GM11168 (cell line): ENCODE measurements around the gene PDHA1.

Source experiments
- in situ Hi-C: fragments of 300-500 bp; cut with MboI; formaldehyde crosslinking; loops from one replicate; pipeline ENCODE4 v1.12.0; 2022; ENCODE audit warnings: low sequenced_read_pairs; ENCODE audit not compliant: unreplicated experiment

PDHA1 gene

DNA sequence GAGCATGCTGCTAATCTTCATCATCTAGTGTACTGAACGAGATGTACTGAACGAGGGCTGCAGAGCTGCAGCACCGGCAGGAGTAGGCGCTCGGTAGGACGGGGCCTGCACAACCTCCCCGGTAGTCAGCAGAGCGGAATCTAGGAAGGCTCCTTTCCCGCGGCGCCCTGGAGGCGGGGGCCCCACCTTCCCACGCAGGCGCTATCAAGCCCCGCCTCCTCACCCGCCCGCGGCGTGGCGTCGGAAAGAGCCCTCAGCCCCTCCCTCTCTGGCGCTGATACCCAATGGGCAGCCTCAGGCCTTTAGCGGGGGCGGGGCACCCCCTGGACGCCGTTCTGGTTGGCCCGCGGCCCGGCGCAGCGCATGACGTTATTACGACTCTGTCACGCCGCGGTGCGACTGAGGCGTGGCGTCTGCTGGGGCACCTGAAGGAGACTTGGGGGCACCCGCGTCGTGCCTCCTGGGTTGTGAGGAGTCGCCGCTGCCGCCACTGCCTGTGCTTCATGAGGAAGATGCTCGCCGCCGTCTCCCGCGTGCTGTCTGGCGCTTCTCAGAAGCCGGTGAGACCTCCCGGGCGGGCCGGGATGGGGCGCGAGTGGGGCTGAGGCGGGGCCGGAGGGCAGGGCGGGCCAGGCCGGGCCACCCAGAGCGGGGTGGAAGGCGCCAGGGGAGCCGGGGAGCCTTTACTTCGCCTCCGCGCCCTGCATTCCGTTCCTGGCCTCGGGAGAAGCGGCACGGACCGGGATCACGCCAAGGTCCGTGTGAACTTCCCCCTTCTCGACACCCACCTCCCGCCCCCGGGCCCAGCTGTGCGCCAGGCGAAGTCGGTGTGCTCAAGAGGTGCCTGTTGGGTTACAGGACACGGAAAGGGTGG, at the start of gene PDHA1:
Gene PDHA1 (plus strand): TSS at position 393 of the 874 bp plus-strand sequence. CDS start 111 bp downstream, at position 504.
- in situ Hi-C loops: loop anchor here (25.0 kb wide), 1 partner anchor 306 kb away; no protein-coding TSS in a partner anchor

DNA sequence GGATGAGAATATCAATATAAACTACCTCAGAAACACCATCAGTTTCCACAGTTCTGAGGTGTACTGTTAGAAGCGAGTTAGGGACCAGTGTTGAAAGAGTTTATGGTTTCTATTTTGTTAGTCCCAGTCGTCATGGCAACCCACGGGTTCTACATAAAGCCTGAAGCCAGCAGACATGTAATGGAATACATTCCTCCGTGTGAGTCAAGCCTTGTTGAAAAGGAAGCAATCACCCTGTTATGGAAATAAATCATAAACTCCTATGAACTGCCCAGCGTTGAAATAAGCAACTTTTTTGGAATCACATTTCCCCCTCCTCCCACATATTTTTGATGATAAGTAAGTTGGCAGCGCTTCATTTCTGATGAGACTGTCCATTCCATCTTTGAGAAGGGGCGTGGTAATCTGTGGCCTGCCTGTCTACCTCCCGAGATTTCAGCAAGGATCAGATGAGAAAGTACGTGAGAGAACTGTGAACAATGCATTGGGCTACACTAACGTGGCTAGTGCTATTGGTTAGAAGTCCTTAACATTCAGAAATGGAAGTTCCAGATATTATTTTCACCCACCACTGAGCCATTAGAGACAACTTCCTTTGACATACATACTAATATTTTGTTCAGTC, 40.4 kb upstream of the PDHA1 start:
- in situ Hi-C loops: no loop called here

DNA sequence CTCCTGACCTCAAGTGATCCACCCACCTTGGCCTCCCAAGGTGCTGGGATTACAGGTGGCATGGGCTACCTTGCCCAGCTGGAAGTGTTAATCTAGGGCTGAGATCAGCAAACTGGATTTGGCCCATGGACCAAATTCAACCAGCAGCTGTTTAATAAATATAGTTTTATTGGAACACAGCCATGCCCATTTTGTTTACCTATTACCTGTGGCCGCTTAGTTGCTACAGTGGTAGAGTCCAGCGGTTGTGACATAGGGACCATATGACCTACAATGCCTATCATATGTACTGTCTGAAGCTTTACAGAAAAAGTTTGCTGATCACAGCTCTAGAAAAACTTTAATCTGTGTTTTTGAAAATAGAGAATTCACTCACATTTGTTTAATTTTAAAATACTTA, 17.2 kb upstream of the PDHA1 start:
- in situ Hi-C loops: loop anchor here (25.0 kb wide), 1 partner anchor 289 kb away; no protein-coding TSS in a partner anchor

- in situ Hi-C loops: loop anchor here (25.0 kb wide), 1 partner anchor 295 kb away; no protein-coding TSS in a partner anchor
These were observed 11.9 kb upstream of the PDHA1 start for GRCh38 chrX:19331831-19332230.

GRCh38 chrX:19332983-19333382, 10.7 kb upstream of the PDHA1 start:
- in situ Hi-C loops: loop anchor here (25.0 kb wide), 1 partner anchor 296 kb away; no protein-coding TSS in a partner anchor

- in situ Hi-C loops: loop anchor here (5.0 to 25.0 kb wide), 2 partner anchors 298 to 948 kb away; no protein-coding TSS in a partner anchor
These were observed 8.6 kb upstream of the PDHA1 start for GRCh38 chrX:19334945-19335626.

GRCh38 chrX:19342331-19342906, 1.3 kb upstream of the PDHA1 start:
- in situ Hi-C loops: loop anchor here (25.0 kb wide), 1 partner anchor 305 kb away; no protein-coding TSS in a partner anchor

DNA sequence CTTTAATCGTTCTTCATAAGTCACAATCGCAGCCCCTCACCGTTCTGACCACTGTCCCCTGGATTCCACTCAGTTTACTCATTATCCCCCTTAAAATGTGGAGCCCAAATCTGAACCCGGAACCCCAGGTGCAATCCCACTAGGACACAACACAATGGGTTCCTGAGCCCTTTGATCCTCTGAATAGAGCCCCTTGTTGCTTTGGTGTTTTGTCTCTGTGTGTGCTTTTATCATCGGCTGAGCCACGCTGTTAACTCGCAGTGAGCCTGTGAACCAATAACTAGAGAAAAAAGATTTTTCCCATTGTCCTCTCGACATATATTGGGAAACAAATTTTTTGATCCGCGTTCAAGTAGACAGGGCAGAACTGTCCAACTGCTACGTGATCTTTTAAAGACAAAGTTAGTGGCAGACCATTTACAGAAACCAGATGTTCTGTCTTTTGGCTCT, 617 bp upstream of the PDHA1 start:
- in situ Hi-C loops: loop anchor here (25.0 kb wide), 1 partner anchor 306 kb away; no protein-coding TSS in a partner anchor

- in situ Hi-C loops: loop anchor here (25.0 kb wide), 1 partner anchor 307 kb away; no protein-coding TSS in a partner anchor
These were observed 934 bp downstream of the PDHA1 start for GRCh38 chrX:19344661-19345060.

GRCh38 chrX:19347916-19348315, 4.2 kb downstream of the PDHA1 start:
- in situ Hi-C loops: loop anchor here (25.0 kb wide), 1 partner anchor 311 kb away; no protein-coding TSS in a partner anchor

DNA sequence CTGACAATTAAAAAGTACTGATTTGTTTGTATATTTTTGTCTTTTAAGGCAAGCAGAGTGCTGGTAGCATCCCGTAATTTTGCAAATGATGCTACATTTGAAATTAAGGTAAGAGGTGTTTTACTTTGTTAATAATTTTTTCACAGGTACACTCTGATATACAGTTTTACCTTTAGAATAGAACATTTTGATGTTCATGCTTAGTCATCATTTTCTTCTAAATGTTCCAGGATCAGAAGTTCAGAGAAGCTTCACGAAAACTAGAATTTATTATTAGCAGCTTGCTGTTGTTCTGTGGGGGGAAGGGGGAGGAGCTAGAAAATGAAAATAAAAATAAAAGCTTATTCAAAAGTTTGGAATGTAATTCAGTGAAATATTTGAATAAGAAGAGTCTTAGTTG, 5.5 kb downstream of the PDHA1 start:
- in situ Hi-C loops: loop anchor here (25.0 kb wide), 1 partner anchor 312 kb away; no protein-coding TSS in a partner anchor

DNA sequence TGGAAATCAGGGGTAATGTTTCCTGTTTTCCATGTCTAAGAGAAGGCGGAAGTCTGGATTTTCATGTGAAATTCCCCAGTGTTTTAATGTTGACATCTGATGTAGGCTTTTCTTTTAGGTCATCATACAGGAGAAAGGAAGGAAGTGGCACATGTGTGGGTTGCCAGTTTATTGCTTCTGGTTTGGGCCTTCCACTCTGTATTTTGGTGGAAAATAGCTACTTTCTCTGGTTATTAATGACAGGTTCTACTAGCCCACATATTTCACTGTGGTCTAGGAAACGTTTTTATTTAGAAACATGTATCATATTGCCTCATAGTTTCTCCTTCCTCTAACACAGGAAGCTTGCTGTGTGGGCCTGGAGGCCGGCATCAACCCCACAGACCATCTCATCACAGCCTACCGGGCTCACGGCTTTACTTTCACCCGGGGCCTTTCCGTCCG, 7.2 kb downstream of the PDHA1 start:
- in situ Hi-C loops: loop anchor here (25.0 kb wide), 1 partner anchor 711 kb away; no protein-coding TSS in a partner anchor

- in situ Hi-C loops: loop anchor here (25.0 kb wide), 1 partner anchor 708 kb away; no protein-coding TSS in a partner anchor
These were observed 10.9 kb downstream of the PDHA1 start for GRCh38 chrX:19354625-19355024.

GRCh38 chrX:19358521-19358920, 14.8 kb downstream of the PDHA1 start:
- in situ Hi-C loops: loop anchor here (25.0 kb wide), 1 partner anchor 704 kb away; no protein-coding TSS in a partner anchor

DNA sequence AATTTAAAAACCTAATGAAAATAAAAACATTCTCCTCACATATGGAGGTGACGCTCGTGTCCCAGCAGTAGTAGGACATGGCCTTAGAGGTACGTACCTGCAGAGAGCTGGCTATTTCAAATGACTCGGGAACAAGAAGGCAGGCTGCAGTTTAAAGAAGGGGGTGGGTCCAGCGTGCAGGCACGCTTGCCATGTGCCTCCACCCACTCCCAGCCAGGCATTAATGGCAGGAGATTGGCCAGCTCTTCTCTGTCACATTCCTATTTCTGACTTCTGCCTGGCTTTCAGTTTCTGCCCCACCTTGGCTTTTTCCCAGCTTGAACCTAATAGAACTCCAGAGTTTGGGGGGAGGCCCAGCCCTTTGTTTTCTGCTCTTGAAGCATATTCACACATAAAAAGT, 17.2 kb downstream of the PDHA1 start:
- in situ Hi-C loops: loop anchor here (25.0 kb wide), 1 partner anchor 701 kb away; no protein-coding TSS in a partner anchor

GRCh38 chrX:19361701-19362100, 18.0 kb downstream of the PDHA1 start:
- in situ Hi-C loops: loop anchor here (25.0 kb wide), 1 partner anchor 701 kb away; no protein-coding TSS in a partner anchor

DNA sequence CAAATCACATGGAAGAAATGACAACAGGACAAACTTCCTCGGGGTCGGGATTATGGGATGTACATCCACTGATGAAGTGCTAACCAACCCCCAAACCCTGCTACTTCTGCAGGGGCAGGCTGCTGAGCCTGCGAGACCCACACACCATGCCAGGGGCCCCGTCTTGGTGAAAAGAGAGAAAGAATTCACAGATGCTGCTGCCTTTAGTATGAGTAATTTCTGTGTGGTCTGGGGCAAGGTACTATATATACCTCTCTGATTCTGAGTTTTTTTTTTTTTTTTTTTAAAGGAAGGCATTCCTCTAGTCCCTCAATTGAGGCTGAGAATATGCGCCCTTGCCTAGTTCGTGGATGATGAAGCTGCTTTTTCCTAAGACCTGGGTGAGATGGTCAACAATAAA, 24.8 kb downstream of the PDHA1 start:
- in situ Hi-C loops: loop anchor here (25.0 kb wide), 1 partner anchor 694 kb away; no protein-coding TSS in a partner anchor

DNA sequence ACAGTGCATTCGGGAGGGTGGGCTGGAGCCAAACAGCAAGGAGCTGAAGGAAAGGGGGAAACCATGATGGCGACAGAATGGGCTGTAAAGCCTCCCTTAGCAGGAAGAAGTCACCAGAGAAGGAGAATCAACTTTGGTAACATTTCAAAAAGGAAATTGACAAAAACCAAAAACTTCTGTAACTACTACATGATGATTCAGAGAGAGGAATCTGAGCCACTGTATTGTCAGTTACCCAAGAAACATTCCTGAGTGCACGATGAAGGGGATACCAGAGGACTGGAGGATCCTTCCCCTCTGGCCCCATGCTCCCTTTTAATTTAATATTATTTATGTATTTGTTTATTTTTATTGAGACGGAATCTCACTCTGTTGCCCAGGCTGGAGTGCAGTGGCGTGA, 26.3 kb downstream of the PDHA1 start:
- in situ Hi-C loops: loop anchor here (25.0 kb wide), 1 partner anchor 692 kb away; no protein-coding TSS in a partner anchor

- in situ Hi-C loops: loop anchor here (25.0 kb wide), 1 partner anchor 690 kb away; no protein-coding TSS in a partner anchor
These were observed 28.4 kb downstream of the PDHA1 start for GRCh38 chrX:19372170-19372546.
